SK-N-SH treated with all-trans-retinoic acid at 6 μM for 48 hours (cell line): Measurements from ENCODE around the gene ZNF239.

Experiments
- ATAC-seq: fragments of 200-7000 bp; cut with Tn5 transposase; 3 replicates; pipeline ENCODE4 v1.9.1; 2020; ENCODE audit warnings: mild to moderate bottlenecking, moderate library complexity
- ARNTL ChIP-seq: fragments of 450-650 bp; formaldehyde crosslinking; IDR thresholded peaks from 2 replicates; pipeline ENCODE4 v1.5.0; 2020; ENCODE audit warnings: low read depth, mild to moderate bottlenecking, moderate library complexity, borderline replicate concordance
- BACH2 ChIP-seq: fragments of 250-450 bp; sonication (Bioruptor Pico); IDR thresholded peaks from 2 replicates; pipeline ENCODE4 v1.9.0; 2021; ENCODE audit warnings: mild to moderate bottlenecking, borderline replicate concordance
- CSDC2 ChIP-seq: fragments of 250-450 bp; sonication (Bioruptor Pico); IDR thresholded peaks from 2 replicates; pipeline ENCODE4 v1.5.0; 2020; ENCODE audit warnings: mild to moderate bottlenecking, moderate library complexity
- ESRRG ChIP-seq: fragments of 250-450 bp; sonication (Bioruptor Pico); IDR thresholded peaks from 2 replicates; pipeline ENCODE4 v1.6.1; 2021; ENCODE audit warnings: mild to moderate bottlenecking
- GLIS3 ChIP-seq: fragments of 250-450 bp; sonication (Bioruptor Pico); IDR thresholded peaks from 2 replicates; pipeline ENCODE4 v1.5.0; 2020; ENCODE audit warnings: mild to moderate bottlenecking, moderate library complexity
- POU6F1 ChIP-seq: fragments of 250-450 bp; sonication (Bioruptor Pico); IDR thresholded peaks from 2 replicates; pipeline ENCODE4 v1.8.0; 2021; ENCODE audit warnings: low read depth, mild to moderate bottlenecking, moderate library complexity, borderline replicate concordance
- PPARA ChIP-seq: fragments of 250-450 bp; sonication (Bioruptor Pico); IDR thresholded peaks from 2 replicates; pipeline ENCODE4 v1.5.0; 2020; ENCODE audit warnings: mild to moderate bottlenecking, borderline replicate concordance
- RARB ChIP-seq: fragments of 250-450 bp; sonication (Bioruptor Pico); IDR thresholded peaks from 2 replicates; pipeline ENCODE4 v1.8.0; 2021; ENCODE audit warnings: mild to moderate bottlenecking, moderate library complexity
- SNAI2 ChIP-seq: fragments of 250-450 bp; sonication (Bioruptor Pico); IDR thresholded peaks from 2 replicates; pipeline ENCODE4 v1.5.0; 2020; ENCODE audit warnings: mild to moderate bottlenecking, moderate library complexity
- TCF4 ChIP-seq: fragments of 250-450 bp; sonication (Bioruptor Pico); IDR thresholded peaks from 2 replicates; pipeline ENCODE4 v1.8.0; 2021; ENCODE audit warnings: mild to moderate bottlenecking, moderate library complexity, borderline replicate concordance
- TOX ChIP-seq: fragments of 250-450 bp; sonication (Bioruptor Pico); IDR thresholded peaks from 2 replicates; pipeline ENCODE4 v1.8.0; 2021; ENCODE audit warnings: mild to moderate bottlenecking, moderate library complexity, borderline replicate concordance
- TSHZ2 ChIP-seq: fragments of 250-450 bp; sonication (Bioruptor Pico); IDR thresholded peaks from 2 replicates; pipeline ENCODE4 v1.5.0; 2020; ENCODE audit warnings: mild to moderate bottlenecking, moderate library complexity
- ZC3H10 ChIP-seq: fragments of 250-450 bp; sonication (Bioruptor Pico); IDR thresholded peaks from 2 replicates; pipeline ENCODE4 v1.5.1; 2021; ENCODE audit warnings: mild to moderate bottlenecking, moderate library complexity
- ZFP3 ChIP-seq: fragments of 250-450 bp; sonication (Bioruptor Pico); IDR thresholded peaks from 2 replicates; pipeline ENCODE4 v1.5.0; 2020; ENCODE audit warnings: mild to moderate bottlenecking, moderate library complexity
- ZFP30 ChIP-seq: fragments of 450-650 bp; formaldehyde crosslinking; IDR thresholded peaks from 2 replicates; pipeline ENCODE4 v1.5.0; 2022; ENCODE audit warnings: mild to moderate bottlenecking, moderate library complexity
- ZNF565 ChIP-seq: fragments of 450-650 bp; formaldehyde crosslinking; conservative IDR thresholded peaks from 2 replicates; pipeline ENCODE4 v1.5.0; 2020; ENCODE audit warnings: low read depth, mild to moderate bottlenecking, moderate library complexity
- ZNF70 ChIP-seq: fragments of 450-650 bp; formaldehyde crosslinking; IDR thresholded peaks from 2 replicates; pipeline ENCODE4 v1.5.0; 2020; ENCODE audit warnings: mild to moderate bottlenecking, moderate library complexity
- ZNF8 ChIP-seq: fragments of 450-650 bp; formaldehyde crosslinking; IDR thresholded peaks from 2 replicates; pipeline ENCODE4 v1.5.0; 2020; ENCODE audit warnings: mild to moderate bottlenecking, moderate library complexity
- TF ChIP-seq, protein P1 (sequence below): fragments of 250-450 bp; sonication (Bioruptor Pico); IDR thresholded peaks from 2 replicates; pipeline ENCODE4 v1.8.0; 2020; ENCODE audit warnings: mild to moderate bottlenecking, moderate library complexity, borderline replicate concordance
- TF ChIP-seq, protein P2 (sequence below): fragments of 250-450 bp; sonication (Bioruptor Pico); IDR thresholded peaks from 2 replicates; pipeline ENCODE4 v1.5.1; 2020; ENCODE audit warnings: low read depth, mild to moderate bottlenecking, moderate library complexity

ZNF239 gene

DNA sequence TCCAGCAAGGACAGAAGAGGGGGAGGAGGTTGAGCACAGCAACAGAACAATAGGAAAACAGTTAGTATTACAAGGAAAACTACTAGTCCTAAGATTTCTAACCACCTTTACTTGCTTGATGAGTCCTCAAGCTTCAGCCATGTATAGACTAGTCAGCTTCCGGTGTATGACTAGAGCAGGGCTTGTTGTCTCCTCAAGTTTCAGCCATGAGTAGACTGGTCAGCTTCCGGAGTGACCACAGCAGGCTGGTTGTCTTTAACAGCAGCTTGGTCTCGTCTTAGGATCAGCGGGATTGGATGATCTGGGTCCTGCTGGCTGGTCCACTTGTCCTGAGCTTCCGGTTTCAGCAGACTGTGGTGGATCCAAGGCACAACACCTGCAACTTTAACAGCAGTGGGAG, 10.6 kb upstream of the ZNF239 start:
- no peak for ATAC-seq
- TF ChIP-seq ZFP30 (CRISPR knock-in tag) (no peak), SNAI2 (CRISPR knock-in tag) (no peak), CSDC2 (no peak), PPARA (no peak), TSHZ2 (CRISPR knock-in tag) (no peak), TCF4 (CRISPR knock-in tag) (no peak), ESRRG (CRISPR knock-in tag) (no peak)

- no peak for TF ChIP-seq ZC3H10
- TF ChIP-seq, protein P1, sequence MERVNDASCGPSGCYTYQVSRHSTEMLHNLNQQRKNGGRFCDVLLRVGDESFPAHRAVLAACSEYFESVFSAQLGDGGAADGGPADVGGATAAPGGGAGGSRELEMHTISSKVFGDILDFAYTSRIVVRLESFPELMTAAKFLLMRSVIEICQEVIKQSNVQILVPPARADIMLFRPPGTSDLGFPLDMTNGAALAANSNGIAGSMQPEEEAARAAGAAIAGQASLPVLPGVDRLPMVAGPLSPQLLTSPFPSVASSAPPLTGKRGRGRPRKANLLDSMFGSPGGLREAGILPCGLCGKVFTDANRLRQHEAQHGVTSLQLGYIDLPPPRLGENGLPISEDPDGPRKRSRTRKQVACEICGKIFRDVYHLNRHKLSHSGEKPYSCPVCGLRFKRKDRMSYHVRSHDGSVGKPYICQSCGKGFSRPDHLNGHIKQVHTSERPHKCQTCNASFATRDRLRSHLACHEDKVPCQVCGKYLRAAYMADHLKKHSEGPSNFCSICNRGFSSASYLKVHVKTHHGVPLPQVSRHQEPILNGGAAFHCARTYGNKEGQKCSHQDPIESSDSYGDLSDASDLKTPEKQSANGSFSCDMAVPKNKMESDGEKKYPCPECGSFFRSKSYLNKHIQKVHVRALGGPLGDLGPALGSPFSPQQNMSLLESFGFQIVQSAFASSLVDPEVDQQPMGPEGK (CRISPR knock-in tag) = no peak
- no peak for TF ChIP-seq BACH2 (CRISPR knock-in tag)
- TF ChIP-seq TSHZ2 (CRISPR knock-in tag) = no peak
- TF ChIP-seq, protein P2, sequence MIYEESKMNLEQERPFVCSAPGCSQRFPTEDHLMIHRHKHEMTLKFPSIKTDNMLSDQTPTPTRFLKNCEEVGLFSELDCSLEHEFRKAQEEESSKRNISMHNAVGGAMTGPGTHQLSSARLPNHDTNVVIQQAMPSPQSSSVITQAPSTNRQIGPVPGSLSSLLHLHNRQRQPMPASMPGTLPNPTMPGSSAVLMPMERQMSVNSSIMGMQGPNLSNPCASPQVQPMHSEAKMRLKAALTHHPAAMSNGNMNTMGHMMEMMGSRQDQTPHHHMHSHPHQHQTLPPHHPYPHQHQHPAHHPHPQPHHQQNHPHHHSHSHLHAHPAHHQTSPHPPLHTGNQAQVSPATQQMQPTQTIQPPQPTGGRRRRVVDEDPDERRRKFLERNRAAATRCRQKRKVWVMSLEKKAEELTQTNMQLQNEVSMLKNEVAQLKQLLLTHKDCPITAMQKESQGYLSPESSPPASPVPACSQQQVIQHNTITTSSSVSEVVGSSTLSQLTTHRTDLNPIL (CRISPR knock-in tag) = no peak
- no peak for TF ChIP-seq CSDC2
- no peak for TF ChIP-seq RARB (CRISPR knock-in tag)
- TF ChIP-seq ZNF8 = no peak
- TF ChIP-seq ARNTL = no peak
- TF ChIP-seq ZNF565 (CRISPR knock-in tag) = no peak
- no peak for TF ChIP-seq ZFP30 (CRISPR knock-in tag)
- TF ChIP-seq ZFP3 (CRISPR knock-in tag) = no peak
- no peak for TF ChIP-seq PPARA
- TF ChIP-seq POU6F1 (CRISPR knock-in tag) = no peak
- TF ChIP-seq TOX = no peak
- no peak for TF ChIP-seq GLIS3 (CRISPR knock-in tag)
- ATAC-seq = no peak
These were observed 9.6 kb upstream of the ZNF239 start for GRCh38 chr10:43584051-43584450.

DNA sequence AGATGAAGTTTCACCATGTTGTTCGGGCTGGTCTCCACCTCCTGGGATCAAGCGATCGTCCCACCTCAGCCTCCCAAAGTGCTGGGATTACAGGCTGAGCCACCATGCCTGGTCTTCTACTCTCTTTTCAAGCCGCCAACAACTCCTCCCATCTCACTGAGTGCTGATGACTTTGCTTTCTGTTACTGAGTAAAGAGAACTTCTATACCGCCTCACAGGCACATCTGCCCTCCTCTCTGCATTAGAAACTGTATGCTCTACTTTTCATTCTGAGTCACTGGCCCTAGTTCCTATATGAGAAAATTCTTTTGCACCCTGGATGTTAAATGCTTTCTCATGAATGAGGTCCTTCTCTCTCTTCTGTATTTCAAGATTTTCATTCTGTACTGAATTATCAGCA, 2.2 kb upstream of the ZNF239 start:
- ATAC-seq = no peak
- TF ChIP-seq ARNTL (no peak), ZFP3 (CRISPR knock-in tag) (no peak), ZC3H10 (no peak), ZNF565 (CRISPR knock-in tag) (no peak), CSDC2 (no peak), TSHZ2 (CRISPR knock-in tag) (no peak), TCF4 (CRISPR knock-in tag) (no peak), SNAI2 (CRISPR knock-in tag) (no peak), TOX (no peak), RARB (CRISPR knock-in tag) (no peak), ZFP30 (CRISPR knock-in tag) (no peak), ESRRG (CRISPR knock-in tag) (no peak), ZNF70 (CRISPR knock-in tag) (no peak)
- TF ChIP-seq, protein P2 (CRISPR knock-in tag) = no peak
- TF ChIP-seq, protein P1 (CRISPR knock-in tag) = no peak
